ENCODE results near the gene CDH23.

Gene CDH23

GRCh38 chr10:71745664-71746250, 349.0 kb downstream of the CDH23 start:
- no peak for TF ChIP-seq SIN3A (IDR thresholded peaks at IDR 0.05; ENCODE audit: borderline replicate concordance, insufficient read depth, low read length)
- no peak for TF ChIP-seq FOXP2 (optimal IDR thresholded peaks at IDR 0.05; ENCODE audit: borderline replicate concordance, extremely low read depth, extremely low read length, insufficient read depth)
- TF ChIP-seq TAF1 (IDR thresholded peaks at IDR 0.05; ENCODE audit: borderline replicate concordance, insufficient read depth, low read length), result no peak
- TF ChIP-seq POLR2AphosphoS5 (IDR thresholded peaks at IDR 0.05; ENCODE audit: low read depth, low read length), result no peak
- TF ChIP-seq, protein P1, sequence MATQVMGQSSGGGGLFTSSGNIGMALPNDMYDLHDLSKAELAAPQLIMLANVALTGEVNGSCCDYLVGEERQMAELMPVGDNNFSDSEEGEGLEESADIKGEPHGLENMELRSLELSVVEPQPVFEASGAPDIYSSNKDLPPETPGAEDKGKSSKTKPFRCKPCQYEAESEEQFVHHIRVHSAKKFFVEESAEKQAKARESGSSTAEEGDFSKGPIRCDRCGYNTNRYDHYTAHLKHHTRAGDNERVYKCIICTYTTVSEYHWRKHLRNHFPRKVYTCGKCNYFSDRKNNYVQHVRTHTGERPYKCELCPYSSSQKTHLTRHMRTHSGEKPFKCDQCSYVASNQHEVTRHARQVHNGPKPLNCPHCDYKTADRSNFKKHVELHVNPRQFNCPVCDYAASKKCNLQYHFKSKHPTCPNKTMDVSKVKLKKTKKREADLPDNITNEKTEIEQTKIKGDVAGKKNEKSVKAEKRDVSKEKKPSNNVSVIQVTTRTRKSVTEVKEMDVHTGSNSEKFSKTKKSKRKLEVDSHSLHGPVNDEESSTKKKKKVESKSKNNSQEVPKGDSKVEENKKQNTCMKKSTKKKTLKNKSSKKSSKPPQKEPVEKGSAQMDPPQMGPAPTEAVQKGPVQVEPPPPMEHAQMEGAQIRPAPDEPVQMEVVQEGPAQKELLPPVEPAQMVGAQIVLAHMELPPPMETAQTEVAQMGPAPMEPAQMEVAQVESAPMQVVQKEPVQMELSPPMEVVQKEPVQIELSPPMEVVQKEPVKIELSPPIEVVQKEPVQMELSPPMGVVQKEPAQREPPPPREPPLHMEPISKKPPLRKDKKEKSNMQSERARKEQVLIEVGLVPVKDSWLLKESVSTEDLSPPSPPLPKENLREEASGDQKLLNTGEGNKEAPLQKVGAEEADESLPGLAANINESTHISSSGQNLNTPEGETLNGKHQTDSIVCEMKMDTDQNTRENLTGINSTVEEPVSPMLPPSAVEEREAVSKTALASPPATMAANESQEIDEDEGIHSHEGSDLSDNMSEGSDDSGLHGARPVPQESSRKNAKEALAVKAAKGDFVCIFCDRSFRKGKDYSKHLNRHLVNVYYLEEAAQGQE (IDR thresholded peaks at IDR 0.05; ENCODE audit: insufficient read depth in 1 of 2, low read depth in 2 of 2, low read length in 2 of 2), result no peak

- TF ChIP-seq, protein P1 (IDR thresholded peaks at IDR 0.05; ENCODE audit: insufficient read depth in 1 of 2, low read depth in 2 of 2, low read length in 2 of 2), result no peak
Measured at GRCh38 chr10:71746344-71747037, 349.8 kb downstream of the CDH23 start.

GRCh38 chr10:71747039-71747531, 350.4 kb downstream of the CDH23 start:
- TF ChIP-seq FOXP2 (optimal IDR thresholded peaks at IDR 0.05; ENCODE audit: borderline replicate concordance, extremely low read depth, extremely low read length, insufficient read depth) (no peak), TAF1 (IDR thresholded peaks at IDR 0.05; ENCODE audit: borderline replicate concordance, insufficient read depth, low read length) (no peak), POLR2AphosphoS5 (IDR thresholded peaks at IDR 0.05; ENCODE audit: low read depth, low read length) (no peak), SIN3A (IDR thresholded peaks at IDR 0.05; ENCODE audit: borderline replicate concordance, insufficient read depth, low read length) (no peak)
- TF ChIP-seq, protein P1 (IDR thresholded peaks at IDR 0.05; ENCODE audit: insufficient read depth in 1 of 2, low read depth in 2 of 2, low read length in 2 of 2), result no peak

- TF ChIP-seq FOXP2 (optimal IDR thresholded peaks at IDR 0.05; ENCODE audit: borderline replicate concordance, extremely low read depth, extremely low read length, insufficient read depth) (no peak), TAF1 (IDR thresholded peaks at IDR 0.05; ENCODE audit: borderline replicate concordance, insufficient read depth, low read length) (no peak), SIN3A (IDR thresholded peaks at IDR 0.05; ENCODE audit: borderline replicate concordance, insufficient read depth, low read length) (no peak), POLR2AphosphoS5 (IDR thresholded peaks at IDR 0.05; ENCODE audit: low read depth, low read length) (no peak)
- TF ChIP-seq, protein P1 (IDR thresholded peaks at IDR 0.05; ENCODE audit: insufficient read depth in 1 of 2, low read depth in 2 of 2, low read length in 2 of 2), result no peak
Measured at GRCh38 chr10:71747551-71748523, 351.1 kb downstream of the CDH23 start.
